Putamen (tissue), 1 donor: Measurements from ENCODE around the gene MAMDC4.

Experiments
- DNase-seq: peaks from one replicate; pipeline ENCODE4 v3.0.0-alpha.2; 2016; ENCODE audit warnings: low spot score

Gene MAMDC4

GRCh38 chr9:136849960-136850865 lies 1.9 kb upstream of the MAMDC4 start:
- DNase-seq = no peak

DNA sequence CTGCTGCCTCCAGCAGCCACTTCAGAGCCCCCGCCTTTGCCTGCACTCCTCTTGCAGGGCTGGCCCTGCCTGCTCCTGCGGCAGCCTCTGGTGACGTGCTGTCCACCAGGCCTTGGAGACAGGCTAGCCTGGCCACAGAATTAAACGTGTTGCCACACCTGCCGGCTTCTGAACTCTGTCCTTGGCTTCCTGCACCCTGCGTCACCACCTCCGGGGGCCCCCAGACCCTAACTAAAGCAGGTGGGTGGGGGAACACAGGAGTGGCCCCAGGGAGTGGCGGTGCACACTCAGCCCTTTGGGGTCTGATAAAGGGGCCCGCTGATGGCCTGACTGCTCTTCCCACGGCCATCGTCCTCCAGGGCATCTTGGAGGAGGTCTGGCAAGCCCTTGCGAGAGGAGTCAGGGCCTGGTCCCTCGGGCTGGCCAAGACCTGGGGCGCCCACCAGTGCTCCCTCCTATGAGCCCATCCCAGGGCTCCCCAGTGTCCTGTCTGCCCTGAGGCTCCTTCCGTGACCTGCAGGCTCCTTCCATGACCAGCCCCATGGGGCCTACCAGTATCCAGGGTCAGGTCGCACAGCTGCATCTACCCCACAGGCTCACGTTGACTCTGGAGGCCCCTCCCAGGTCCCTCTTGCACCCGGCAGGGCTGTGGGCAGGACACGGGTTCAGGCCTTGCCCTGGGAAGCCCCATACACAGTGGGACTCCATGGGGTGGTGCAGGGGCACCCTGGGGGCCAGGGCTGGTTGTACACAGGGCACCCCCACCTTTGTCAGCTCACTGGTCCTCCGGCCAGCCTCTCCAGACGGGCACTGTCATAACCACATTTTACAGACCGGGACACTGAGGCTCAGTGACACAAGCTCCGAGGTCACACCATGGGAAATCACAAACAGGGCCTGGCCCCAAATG lies 1.0 kb upstream of the MAMDC4 start:
- DNase-seq = no peak

DNA sequence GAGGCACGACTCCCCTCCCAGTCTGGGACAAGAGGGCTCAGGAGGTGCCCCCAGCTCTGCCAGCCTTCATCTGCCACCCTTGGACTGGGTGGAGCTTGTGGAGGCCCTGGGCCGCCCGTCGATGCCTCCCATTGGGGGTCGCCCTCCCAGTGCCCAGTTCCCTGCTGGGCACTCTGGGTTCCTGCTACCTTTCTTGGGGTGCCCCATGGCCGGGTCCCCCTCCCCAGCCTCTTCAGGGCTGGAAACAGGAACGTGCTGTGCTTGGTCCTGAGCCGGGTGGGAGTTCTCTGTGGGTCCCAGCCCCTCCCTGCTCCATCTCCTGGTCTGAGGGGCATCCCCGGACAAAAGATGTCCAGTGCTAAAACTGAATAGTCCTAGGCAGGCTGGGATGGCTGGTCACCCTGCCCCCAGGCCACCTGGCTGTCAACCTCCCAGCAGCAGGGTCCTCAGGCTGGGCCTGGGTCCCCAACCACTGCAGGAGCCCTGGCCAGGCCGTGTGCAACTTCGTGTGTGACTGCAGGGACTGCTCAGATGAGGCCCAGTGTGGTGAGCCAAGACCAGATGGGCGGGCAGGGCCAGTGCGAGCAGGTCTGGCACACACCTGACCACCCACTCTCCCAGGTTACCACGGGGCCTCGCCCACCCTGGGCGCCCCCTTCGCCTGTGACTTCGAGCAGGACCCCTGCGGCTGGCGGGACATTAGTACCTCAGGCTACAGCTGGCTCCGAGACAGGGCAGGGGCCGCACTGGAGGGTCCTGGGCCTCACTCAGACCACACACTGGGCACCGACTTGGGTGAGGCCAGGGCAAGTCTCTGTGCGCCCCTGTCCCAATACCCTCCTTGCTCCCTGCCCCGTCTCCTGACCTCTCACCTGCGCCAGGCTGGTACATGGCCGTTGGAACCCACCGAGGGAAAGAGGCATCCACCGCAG lies 784 bp downstream of the MAMDC4 start:
- no peak for DNase-seq

GRCh38 chr9:136853596-136854112 lies 1.5 kb downstream of the MAMDC4 start:
- DNase-seq = no peak

- no peak for DNase-seq
Observed at GRCh38 chr9:136854113-136854841, 2.1 kb downstream of the MAMDC4 start.

DNA sequence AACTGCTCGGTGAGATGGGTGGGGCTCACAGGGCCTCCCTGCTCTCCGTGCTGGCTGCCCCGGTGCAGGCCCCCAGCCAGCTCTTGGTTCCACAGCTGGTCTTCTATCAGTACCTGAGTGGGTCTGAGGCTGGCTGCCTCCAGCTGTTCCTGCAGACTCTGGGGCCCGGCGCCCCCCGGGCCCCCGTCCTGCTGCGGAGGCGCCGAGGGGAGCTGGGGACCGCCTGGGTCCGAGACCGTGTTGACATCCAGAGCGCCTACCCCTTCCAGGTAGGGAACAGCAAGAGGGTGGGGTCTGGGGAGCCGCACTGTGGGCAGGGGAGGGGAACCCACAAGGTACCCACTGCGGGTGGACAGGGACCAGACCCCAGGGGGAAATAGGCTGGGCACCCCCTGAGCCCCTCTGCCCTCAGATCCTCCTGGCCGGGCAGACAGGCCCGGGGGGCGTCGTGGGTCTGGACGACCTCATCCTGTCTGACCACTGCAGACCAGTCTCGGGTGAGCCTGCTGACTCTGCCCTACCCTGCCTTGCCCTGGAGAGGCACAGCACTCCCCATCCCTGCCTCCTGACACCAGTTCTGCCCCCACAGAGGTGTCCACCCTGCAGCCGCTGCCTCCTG lies 2.8 kb downstream of the MAMDC4 start:
- no peak for DNase-seq

DNA sequence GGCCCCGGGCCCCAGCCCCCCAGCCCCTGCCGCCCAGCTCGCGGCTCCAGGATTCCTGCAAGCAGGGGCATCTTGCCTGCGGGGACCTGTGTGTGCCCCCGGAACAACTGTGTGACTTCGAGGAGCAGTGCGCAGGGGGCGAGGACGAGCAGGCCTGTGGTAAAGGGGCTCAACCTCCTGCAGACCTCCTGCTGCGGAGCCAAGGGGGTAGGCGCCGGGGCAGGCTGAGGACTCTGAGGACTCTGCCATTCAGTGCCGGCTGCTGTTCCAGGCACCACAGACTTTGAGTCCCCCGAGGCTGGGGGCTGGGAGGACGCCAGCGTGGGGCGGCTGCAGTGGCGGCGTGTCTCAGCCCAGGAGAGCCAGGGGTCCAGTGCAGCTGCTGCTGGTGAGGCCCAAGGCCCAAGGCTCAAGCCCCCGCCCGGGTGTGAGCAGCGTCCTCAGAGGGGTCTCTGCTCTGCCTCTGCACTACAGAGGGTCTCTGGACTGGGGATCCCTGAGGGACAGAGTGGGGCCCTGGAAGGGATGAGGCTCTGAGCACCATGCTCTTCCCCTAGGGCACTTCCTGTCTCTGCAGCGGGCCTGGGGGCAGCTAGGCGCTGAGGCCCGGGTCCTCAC lies 3.4 kb downstream of the MAMDC4 start:
- no peak for DNase-seq

DNA sequence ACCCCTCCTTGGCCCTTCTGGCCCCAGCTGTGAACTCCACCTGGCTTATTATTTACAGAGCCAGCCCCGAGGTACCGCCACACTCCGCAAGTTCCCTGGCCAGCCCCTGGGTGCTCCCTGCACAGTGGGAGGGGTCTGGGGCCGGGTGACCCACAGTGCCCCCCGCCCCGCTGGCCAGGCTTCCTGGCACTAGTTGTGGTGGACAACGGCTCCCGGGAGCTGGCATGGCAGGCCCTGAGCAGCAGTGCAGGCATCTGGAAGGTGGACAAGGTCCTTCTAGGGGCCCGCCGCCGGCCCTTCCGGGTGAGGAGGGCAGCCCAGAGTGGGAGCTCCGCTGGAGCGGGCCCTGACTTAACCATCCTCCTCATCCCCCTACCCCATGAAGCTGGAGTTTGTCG lies 3.9 kb downstream of the MAMDC4 start:
- no peak for DNase-seq

DNA sequence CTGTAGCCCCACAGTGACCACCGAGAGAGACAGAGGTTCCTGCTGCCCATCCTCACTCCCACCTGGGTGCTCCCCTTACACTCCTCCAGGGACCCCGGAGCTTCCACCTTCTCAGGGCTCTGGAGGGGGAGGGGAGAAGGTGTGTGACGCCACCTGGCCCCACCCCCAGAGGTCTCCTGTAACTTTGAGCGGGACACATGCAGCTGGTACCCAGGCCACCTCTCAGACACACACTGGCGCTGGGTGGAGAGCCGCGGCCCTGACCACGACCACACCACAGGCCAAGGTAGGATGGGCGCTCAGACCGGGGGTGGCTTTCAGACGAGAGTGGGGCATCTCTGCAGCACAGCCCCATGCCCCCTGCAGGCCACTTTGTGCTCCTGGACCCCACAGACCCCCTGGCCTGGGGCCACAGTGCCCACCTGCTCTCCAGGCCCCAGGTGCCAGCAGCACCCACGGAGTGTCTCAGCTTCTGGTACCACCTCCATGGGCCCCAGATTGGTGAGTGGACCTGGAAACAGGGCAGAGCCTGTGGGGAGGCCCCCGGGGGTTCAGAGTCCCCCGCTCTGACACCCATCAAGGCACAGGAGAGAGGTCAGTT lies 4.5 kb downstream of the MAMDC4 start:
- no peak for DNase-seq

DNA sequence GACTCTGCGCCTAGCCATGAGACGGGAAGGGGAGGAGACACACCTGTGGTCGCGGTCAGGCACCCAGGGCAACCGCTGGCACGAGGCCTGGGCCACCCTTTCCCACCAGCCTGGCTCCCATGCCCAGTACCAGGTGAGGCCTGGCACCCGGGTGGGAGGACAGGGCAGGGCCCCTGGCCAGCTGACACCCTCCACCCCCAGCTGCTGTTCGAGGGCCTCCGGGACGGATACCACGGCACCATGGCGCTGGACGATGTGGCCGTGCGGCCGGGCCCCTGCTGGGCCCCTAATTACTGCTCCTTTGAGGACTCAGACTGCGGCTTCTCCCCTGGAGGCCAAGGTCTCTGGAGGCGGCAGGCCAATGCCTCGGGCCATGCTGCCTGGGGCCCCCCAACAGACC lies 5.0 kb downstream of the MAMDC4 start:
- no peak for DNase-seq

GRCh38 chr9:136857581-136858412 lies 5.7 kb downstream of the MAMDC4 start:
- DNase-seq = no peak

GRCh38 chr9:136858452-136858843 lies 6.3 kb downstream of the MAMDC4 start:
- DNase-seq = no peak

GRCh38 chr9:136858844-136859757 lies 7.0 kb downstream of the MAMDC4 start:
- no peak for DNase-seq

DNA sequence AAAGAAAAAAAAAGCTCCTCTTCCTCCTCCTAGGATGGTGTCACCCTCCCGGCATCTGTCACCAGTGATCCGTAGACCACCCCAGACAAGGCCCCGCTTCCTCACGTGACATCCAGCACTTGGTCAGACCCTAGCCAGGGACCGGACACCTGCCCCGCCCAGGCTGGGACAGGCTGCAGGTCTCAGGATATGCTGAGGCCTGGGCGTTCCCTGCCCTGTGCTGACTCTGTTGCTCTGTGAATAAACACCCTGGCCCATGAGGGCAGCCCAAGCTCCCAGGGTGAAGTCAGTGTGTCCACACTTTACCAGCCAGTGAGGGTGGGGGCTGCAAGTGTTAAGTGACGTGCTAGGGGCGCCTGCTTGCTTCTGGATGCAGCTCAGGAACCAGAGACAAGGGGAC lies 8.4 kb downstream of the MAMDC4 start:
- DNase-seq = no peak

GRCh38 chr9:136860933-136861873 lies 9.1 kb downstream of the MAMDC4 start:
- DNase-seq = no peak

- no peak for DNase-seq
Observed at GRCh38 chr9:136861874-136862457, 9.8 kb downstream of the MAMDC4 start.
